GM19043 (cell line): ENCODE measurements around the gene MCTP1.

Experiments used
- ATAC-seq: cut with Tn5 transposase; IDR thresholded peaks from one replicate; pipeline ENCODE4 v1.9.1; 2021; ENCODE audit warnings: low read depth; ENCODE audit not compliant: unreplicated experiment

Gene MCTP1

DNA sequence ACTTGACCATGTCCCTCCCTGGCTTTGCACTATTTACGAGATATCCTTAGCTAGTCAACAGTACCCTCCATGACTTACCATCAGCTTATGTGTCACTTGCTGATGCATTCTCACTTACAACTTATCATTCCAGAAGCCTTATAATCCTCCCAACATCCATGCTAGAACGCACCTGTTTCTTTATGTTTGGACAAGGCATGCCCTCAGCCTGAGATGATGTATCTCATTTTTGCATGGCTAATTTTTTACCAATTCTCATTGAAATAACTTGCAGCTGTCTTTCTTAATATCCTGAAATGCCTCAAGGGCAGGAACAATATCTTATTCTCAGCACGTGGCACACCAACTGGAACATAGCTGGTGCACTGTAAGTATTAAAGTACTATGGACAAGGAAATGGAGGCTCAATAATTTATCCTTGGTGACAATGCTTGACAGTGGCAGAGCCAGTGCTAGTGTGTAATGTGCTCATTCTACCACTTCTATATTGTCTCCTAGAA, 384.8 kb downstream of the MCTP1 start:
- ATAC-seq = no peak

DNA sequence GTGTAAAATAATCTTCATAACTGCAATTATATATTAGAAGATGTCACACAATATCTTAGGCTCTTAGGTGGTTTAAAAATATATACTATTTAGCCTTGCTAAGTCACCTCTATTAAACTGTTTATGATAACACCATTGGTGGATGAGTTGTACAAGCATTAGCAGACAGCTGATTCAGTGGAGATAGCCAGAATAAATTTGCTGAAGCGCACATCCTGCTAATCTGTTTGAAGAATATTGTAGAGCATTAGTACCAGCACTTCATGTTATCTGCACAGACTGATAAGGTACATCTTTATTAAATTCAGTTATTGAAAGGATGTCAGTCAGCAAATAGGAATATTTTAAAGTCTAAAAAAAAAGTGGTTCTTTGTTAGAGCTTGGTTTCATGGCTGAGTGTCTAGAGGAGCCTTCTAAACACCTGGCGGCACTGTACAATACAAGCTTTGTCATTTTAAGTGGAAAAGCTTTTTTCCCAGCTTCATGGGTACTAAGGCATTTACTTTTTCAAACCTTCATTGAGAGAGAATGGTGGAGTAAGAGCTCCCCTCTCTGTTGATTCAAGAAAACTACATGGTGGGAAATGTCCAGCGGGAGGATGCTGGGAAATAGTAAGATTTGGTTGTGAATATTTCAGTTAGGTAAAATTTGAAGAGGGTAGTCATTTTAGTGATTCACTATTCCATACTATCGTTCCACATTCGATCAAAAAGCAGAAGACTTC, 391.3 kb downstream of the MCTP1 start:
- ATAC-seq = no peak

DNA sequence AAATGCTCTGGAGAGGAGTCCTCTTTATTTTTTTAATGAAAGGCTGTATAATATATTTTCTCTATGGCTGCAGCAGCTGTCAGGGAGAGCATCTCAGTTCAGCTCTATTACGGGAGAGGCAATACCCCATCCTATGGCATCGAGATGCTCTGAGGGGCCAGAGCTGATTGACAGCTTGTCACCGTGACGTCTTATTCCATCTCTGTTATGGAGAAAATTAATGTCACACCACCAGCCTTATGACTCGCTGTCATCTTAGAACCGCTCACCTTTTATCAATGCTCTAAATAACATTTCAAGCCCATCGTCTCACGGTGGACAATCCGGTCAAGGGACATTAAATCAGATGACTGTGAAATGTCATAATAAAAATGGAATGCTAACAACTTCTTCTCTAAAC, 392.9 kb downstream of the MCTP1 start:
- ATAC-seq = no peak

DNA sequence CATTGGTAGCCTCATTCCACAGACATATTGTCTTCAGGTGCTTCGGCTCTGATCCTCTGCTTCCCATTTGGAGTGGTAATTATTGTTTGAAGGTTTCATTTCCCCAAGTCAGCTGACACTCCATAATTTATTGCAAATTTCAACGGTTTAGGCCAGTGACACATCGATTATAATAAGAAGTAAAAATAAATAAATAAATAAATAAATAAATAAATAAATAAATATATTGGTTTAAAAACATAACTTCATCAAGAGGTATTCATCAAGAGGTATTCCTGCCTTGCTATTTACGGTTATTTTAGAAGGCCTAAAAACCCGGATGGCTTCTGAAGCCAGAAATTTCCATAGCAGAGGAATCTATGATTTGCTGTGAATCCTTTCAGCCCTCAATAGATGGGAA, 393.3 kb downstream of the MCTP1 start:
- ATAC-seq = no peak

DNA sequence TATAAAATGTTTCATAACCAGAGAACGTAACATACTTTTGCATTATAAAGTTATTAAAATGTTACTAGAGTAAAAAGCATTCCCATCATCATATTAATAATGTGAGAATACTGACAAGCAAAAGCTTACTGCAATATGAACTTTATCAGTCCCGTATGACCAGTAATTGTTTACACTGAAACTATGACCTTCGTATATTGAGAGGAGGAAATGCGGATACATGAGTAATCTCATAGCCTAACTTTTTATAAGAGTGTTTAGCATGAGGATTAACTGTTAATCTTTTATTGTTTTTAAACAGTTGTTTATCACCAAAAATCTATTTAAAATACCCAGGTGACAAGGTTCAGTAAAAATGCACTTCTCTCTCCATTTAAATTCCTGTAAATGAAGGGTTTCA, 394.0 kb downstream of the MCTP1 start:
- no peak for ATAC-seq

DNA sequence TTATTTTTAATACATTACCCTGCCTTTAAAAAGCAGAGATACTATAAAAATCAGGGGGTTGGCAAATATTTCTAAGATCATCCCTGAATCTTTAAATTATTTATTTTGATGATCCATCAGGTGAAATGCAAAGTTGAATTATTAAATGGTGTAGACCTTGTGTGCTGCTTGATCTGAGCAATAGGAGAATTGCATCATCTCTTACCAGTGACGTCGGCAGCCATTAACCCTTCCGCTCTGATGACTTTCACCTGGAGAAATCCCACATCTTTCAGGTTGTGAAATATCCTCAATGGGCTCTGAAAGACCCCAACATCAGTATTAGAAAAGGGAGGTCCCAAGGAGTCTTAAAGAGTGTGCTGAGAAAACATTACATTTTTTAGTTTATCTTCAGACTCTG, 396.2 kb downstream of the MCTP1 start:
- no peak for ATAC-seq

DNA sequence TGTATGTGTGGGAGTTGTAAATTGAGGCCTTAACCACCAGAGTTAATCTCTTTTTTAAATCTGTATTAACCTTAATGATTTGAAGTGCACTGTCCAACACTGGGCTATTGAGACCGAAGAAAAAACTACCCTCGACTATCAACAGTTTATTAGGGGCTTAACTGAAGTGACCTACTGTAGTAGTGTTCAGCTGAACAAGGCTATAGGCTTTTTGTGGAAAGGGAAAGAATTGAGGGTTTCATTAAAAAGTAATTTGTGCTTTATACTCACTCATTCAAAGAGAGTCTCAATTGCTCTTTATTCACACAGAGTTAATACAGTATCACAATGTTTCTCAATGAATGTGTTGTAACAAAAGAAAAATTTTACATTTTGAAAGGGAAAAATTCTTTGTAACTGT, 399.0 kb downstream of the MCTP1 start:
- no peak for ATAC-seq

DNA sequence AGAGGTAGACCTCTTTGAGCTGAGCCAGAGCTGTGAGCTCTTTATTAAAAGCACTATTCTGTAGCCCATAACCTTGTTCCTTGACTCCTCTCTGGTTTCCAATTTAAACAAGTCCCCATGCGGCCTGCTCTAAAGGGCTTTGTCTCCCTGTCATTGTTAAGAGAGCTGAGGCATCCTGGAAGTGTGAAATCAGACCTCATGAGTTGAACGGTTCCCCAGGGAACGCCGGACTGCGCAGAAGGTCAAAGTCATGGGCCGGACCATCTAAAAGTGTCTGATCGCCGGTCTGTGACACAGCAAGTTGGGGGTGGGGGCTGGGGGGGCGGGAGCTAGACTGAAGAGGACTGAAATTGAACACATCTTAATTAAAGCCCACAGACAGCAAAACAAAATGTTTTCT, 400.6 kb downstream of the MCTP1 start:
- no peak for ATAC-seq

DNA sequence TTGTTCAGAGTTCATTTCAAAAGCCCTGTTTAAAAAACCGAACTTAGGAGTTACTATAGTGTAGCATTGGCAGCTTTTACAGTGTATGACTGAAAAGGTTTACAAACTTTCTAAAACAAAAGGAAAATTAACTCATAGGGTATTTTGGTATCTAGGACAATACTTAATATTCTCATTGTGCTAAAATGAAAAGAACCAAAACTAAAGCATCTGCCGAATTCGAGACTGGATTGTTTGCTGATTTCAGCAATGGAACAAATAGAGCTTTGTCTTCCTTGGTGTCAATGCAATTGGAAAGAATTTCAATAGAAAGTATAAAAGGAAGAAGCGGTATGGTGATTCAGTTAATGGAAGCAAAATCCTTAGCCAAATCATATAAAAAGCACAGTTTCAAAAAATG, 412.4 kb downstream of the MCTP1 start:
- ATAC-seq = no peak

DNA sequence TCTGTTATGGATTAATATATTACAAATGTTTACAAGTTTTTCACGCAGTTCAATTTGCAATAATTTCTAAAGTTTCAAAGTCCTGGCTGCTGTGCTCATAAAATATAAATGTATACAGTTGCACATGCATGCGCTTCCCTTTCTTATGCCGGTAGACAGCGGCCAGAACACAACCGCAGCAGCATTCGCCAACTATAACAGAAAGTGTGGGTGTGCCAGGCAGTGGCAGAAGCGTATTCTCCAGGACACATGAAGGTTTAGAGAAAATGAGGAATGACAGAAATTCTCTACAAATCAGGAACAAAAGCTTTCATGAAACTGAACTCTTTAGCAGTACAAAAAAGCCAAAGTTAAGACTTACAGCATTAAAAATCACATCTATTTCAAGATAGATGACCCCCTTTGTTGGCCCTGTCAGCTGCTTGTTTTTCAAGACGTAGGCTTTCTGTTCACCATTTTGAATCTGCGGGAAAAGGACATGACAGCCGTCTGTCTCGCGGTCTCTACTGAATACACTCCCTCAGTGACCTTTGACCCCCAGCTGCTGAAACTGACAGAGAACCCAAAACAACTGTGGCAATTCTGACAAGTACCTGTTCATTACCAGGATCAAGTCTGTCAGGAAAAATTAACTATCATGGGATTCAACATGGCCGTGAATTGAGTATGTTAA, 414.2 kb downstream of the MCTP1 start:
- ATAC-seq = no peak

DNA sequence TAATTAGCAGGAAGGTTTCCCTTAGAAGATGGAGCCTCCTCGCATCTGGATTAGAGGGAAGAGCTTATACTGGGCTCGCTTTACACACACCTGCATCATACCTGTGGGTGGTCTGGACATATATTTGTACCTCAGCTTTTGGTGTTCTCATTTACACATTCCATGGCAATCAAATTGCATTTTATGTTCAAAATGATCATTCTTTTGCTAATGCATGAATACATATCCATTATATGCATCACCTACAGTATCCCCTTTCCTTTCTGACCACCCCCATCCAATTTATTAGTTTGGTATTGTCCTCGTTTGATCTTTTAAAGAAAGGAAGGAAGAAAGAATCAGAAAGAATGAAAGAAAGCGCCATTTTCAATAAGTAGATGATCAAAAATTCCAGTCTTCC, 415.0 kb downstream of the MCTP1 start:
- no peak for ATAC-seq

DNA sequence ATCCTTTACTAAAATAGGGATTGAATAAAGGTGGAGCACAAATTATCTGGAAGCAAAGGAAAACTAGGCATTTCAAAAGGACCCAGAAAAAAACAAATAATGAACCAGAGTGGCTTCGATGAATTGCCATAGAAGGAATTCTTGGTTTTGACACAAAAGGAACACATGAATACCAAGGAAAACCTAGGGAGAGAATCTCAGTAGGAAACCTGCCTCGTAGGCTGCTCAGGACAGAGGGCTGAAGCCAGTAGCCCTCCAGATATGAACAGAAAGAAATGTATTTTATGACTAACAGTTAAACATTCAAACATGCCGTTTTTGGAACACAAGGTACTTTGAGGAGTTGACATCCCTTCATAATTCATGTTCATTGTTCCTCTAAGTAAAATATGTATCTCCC, 420.9 kb downstream of the MCTP1 start:
- ATAC-seq = no peak

DNA sequence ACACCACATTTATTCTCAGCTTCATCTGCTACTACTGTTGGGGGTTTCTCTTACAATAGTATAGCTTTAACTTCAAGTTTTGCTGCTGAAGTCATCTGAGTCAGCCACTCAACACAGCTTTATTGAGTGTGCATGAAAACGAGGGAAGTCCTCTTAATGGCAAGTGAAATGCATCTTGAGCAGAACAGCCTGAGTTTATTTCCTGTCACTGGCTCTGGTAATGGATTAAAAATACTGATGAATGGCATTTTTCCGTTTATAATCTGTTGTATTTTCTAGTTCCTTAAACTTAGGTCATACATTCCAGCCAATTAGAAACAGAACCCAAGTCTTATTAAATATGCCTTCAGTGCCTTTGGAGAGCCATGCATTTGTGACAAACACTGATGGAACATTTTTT, 427.8 kb downstream of the MCTP1 start:
- no peak for ATAC-seq

DNA sequence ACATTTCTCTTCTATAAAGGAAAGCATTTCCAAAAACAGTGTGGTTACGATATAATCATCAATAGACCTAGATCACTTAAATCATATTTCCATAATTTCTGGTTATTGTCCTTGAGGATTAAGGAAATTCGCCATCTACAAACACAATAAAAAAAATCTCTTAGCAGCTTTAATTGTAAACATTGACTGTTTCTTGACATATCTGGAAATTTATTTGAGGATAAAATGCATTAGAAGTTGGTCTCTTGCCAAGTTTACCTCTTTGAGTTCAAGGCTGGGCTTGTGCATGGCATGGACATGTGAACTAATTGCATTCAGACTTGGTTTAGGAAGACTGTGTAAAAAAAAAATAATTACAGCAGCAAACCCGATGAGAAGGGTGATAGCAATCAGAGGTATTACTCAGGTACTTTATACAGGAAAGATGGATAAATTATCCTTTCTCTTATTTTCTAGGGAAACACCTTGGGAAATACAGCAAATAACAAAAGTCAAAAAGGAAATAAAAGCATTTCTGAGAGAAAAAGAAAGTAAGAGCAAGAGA, 428.6 kb downstream of the MCTP1 start:
- ATAC-seq = no peak

DNA sequence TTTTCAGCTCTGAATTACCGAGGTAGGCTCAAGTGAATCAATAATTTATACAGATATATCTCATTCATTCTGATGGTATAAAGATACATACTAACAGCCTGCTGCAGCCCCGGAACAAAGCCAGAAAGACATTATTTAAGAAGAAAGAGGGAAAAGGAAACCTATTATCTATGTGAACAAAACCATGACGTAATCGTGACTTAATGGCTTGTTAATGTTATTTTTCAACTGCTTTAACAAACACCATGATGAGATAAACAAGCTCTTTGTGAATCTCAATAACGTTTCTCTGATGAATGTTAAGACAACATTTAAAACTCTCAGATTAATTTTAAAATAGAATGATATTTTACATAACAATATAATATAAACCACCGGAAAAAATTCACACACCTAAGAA, 429.4 kb downstream of the MCTP1 start:
- ATAC-seq = no peak

DNA sequence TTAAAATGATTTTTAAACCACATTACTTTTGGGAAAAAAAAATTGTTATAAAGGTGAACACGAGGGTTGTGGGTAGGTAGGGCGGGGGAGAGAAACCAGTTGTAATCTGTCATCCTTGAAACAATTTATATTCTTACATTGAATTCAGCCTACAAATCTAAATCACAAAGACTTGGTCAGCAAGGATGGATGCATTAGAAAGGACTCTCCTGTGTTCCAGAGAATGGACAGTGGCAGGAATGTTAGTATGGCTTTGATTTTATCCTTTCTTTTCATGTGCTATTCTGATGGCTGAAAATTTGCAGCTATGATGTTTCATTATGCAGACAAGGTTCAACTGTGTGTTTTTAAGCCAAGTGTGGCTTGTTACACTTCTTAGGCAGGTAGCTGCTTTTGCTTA, 431.8 kb downstream of the MCTP1 start:
- no peak for ATAC-seq

DNA sequence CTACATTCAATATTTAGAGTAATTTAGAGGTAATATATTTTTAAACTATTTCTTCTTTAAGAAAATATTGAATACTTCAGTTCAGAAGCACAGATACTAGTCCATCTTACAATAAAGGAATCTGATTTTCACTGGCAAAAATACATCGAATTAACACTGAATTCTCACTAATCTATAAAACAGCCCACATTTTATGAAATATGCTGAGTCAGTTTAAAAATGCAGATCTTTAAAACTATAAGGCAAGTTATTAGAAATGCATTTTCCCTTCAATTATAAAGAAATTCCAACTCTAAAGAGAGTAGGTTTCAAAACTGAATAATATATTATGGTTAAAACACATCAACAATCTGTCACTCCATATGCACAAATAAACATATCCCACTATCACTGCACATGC, 433.9 kb downstream of the MCTP1 start:
- no peak for ATAC-seq

DNA sequence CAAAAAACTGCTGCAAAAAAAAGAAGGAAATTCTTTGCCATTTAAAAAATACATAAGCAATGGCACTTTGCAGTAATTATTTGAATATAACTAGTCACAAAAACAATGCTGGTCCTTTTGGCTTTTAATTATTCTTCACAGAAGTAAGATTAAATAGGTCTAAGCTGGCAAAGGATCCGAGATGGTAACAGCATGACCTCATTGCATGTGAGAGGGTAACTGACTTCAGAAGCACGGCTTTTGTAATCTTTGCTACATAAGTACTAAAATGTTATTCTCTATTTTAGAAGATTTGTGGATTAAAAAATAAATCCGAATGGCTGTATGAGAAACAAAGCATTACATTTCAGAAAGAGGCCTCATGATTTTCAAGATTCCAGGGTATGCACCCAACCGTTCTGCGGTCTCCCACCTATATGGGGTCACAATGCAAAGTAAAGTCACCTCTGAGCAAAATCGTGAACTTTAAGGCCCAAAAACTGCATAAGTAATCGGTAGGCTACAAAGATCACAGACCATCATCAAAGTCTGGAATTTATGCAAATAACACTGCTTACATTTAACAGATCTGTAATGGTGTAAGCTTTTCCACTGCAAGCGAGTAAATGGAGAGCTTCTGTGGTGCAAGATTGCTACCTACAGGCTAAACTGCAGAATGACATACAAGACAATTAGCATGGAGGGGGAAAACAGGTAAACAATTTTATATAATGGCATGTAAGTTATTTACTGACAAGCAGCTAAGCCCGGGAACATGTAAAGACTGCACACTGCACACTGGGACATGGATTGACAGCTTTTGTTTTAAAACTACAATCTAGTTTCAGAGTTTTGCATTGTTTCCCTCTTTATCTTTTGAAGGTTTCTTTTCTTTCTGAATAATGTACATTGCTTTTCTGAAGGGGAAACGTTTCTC, 434.8 kb downstream of the MCTP1 start:
- peak; percentile 95 for ATAC-seq

DNA sequence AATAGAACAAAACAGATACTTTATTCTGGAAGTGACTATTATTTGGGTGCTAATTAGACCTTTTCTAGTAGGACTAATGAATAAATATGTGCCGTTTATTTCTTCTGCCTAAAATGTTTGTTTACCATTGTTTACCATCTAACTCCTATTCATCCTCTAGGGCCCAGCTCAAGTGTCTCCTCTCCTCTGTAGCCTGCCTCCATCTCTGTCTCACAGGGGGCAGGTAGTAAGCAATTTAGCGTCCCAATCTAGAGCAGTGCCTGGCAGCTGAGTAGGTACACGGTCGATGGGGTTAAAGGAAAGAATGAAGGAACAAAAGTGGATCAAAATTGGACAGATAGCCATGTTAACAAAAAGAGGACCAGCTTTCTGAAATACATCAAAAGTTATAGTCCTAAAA, 435.6 kb downstream of the MCTP1 start:
- no peak for ATAC-seq

DNA sequence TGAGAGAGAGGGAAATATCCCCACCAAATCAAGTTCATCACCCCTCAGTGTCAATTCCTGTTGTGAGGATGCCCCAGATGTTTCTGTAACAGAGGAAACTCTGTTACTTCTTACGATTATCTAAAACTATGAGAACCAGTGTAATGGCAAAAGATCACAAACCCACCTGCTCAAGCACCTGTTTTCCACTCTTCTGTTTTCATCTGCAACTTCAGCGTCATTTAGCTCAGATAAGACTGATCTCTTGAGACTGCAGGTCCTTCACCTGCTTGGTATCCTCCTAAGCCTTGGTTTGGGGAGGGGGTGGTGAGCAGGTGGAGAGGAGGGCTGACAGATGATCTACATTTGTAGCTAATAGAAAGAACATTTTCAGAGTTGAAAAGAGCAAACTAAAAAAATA, 437.2 kb downstream of the MCTP1 start:
- ATAC-seq = no peak

DNA sequence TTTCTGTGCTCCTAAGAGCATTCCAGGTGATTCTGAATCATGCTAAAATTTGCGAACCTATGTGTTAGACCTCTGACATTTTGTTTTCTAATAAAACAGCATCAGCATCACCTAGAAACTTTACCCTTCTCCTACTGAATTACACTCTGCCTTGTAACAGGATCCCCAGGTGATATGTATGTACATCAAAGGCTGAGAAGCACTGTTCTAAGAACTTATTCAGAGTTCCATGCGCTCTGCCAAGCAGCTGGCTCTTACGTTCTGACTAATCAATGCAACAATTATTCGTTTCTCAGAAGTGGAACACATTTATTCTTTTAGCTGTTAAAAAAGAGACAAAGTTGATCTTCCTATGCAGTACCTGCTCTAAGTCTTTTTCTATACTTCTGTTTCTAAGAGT, 437.9 kb downstream of the MCTP1 start:
- ATAC-seq = no peak
